H1 (cell line): ENCODE results near the gene EIF1B. TPM values are rescaled to one million over a fixed set of nuclear protein-coding genes. Genes with fewer than 3 reads are reported as not detected.

Source experiments
- BCL11A ChIP-seq, 2 experiments: IDR thresholded peaks; one replicate each; pipeline ENCODE4 v1.6.1; 2011; ENCODE audit warnings: low read depth in 2 of 2, low read length in 2 of 2, mild to moderate bottlenecking in 2 of 2
- PHF8 ChIP-seq: fragments of 200-600 bp; sonication (generic); conservative IDR thresholded peaks from 2 replicates; pipeline ENCODE4 v1.7.1; 2012; ENCODE audit warnings: low read depth, mild to moderate bottlenecking, inconsistent platforms, low read length, moderate library complexity
- POLR2AphosphoS5 ChIP-seq: IDR thresholded peaks from 2 replicates; pipeline ENCODE4 v1.6.1; 2011; ENCODE audit warnings: low read depth, low read length
- RAD21 ChIP-seq, 2 experiments: IDR thresholded peaks in 1 of 2; conservative IDR thresholded peaks in 1 of 2; 2 replicates each; pipeline ENCODE4 v1.6.1; 2011; ENCODE audit warnings: low read depth in 2 of 2, low read length in 2 of 2, improper control_type of control experiment in 1 of 2, inconsistent platforms in 1 of 2, mild to moderate bottlenecking in 1 of 2, moderate library complexity in 1 of 2
- SAP30 ChIP-seq: fragments of 300-600 bp; sonication (generic); IDR thresholded peaks from 2 replicates; pipeline ENCODE4 v1.7.1; 2012; ENCODE audit warnings: low read length, moderate library complexity, mild to moderate bottlenecking, inconsistent platforms; ENCODE audit not compliant: insufficient read depth, insufficient replicate concordance
- SUZ12 ChIP-seq: fragments of 200-600 bp; sonication (generic); IDR thresholded peaks from 2 replicates; pipeline ENCODE4 v1.6.1; 2012; ENCODE audit warnings: mild to moderate bottlenecking, inconsistent platforms, low read length, moderate library complexity, mixed read lengths
- TAF1 ChIP-seq: IDR thresholded peaks from 2 replicates; pipeline ENCODE4 v1.6.1; 2011; ENCODE audit warnings: mild to moderate bottlenecking, low read depth, low read length
- YY1 ChIP-seq: IDR thresholded peaks from 2 replicates; pipeline ENCODE4 v1.6.1; 2011; ENCODE audit warnings: low read depth, mild to moderate bottlenecking, low read length
- polyA plus RNA-seq, 7 experiments: library from polyadenylated mRNA; depleted of rRNA in 3 of 7; stranded (reverse) in 5 of 7; unstranded in 2 of 7; fragments of >200 nt in 5 of 7; fragments of 200-250 nt in 2 of 7; gene quantifications; 1 replicate in 5 of 7; 2 replicates in 1 of 7; 4 replicates in 1 of 7; pipeline versions ENCODE4 v1.2.1 to v1.2.3, GENCODE V29; 2011 to 2013; ENCODE audit warnings: missing spikeins in 2 of 7, mixed read lengths in 2 of 7
- total RNA-seq: library from RNA; stranded (reverse); fragmentation: NEBNext Ultra II Directional; extraction: Animal tissue kit (Norgen Biotek cat#: 25700); gene quantifications from 2 replicates; pipeline ENCODE4 v1.2.1, GENCODE V29; 2021

The EIF1B gene
- total and polyA plus RNA-seq, 2 of the 8 experiments (the other 6 are each of a cell fraction or from before 2014, with no cell fraction given), result 42.4 to 115 TPM

DNA sequence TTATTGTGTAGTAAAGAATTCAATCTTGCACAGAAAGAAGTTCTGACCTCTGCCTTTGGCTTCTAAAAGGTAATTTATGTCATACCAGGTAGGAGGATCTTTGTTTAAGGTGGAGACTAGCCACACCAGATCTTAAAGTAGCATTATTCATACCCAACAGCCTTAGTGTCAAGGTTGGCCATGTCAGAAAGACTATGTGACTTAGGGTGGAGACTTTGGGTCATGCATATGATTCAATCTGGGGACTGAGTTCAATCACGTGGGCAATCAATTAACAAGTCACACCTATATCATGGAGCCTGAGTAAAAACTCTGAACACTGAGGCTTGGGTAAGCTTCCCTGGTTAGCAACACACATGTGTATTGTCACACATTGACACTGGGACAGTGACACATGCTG lies 48.9 kb downstream of the EIF1B start (continued):
- TF ChIP-seq SAP30 (no peak), RAD21 (IDR thresholded peaks at IDR 0.05 in 1 of 2, conservative IDR thresholded peaks at IDR 0.05 in 1 of 2; ENCODE audit: low read depth in 2 of 2, low read length in 2 of 2) (no peak), POLR2AphosphoS5 (no peak), SUZ12 (no peak), YY1 (no peak), BCL11A (IDR thresholded peaks at IDR 0.05; ENCODE audit: low read depth in 2 of 2, low read length in 2 of 2) (no peak), TAF1 (no peak), PHF8 (no peak)

Other genes with a start within 250 kb of the EIF1B start
- 0.44 and 0.60 TPM in 2 replicates for gene ENTPD3, start 77.5 kb downstream of the EIF1B start, total RNA-seq
- gene ENTPD3, start 77.5 kb downstream of the EIF1B start, polyA plus RNA-seq (2011; rRNA removed), result 0.66 and 1.0 TPM in 2 replicates
- gene RPL14, start 147.6 kb downstream of the EIF1B start, total RNA-seq, result 2,341 and 2,363 TPM in 2 replicates
- 201 and 1,192 TPM in 2 replicates for gene RPL14, start 147.6 kb downstream of the EIF1B start, polyA plus RNA-seq (2011; rRNA removed)
- 7.0 and 8.2 TPM in 2 replicates for gene ZNF619, start 167.4 kb downstream of the EIF1B start, total RNA-seq
- 2.2 and 2.3 TPM in 2 replicates for gene ZNF619, start 167.4 kb downstream of the EIF1B start, polyA plus RNA-seq (2011; rRNA removed)
- gene ZNF620, start 196.3 kb downstream of the EIF1B start, total RNA-seq, result 20.2 and 21.4 TPM in 2 replicates
- gene ZNF620, start 196.3 kb downstream of the EIF1B start, polyA plus RNA-seq (2011; rRNA removed), result 5.1 and 5.3 TPM in 2 replicates
- gene ZNF621, start 215.3 kb downstream of the EIF1B start, total RNA-seq, result 15.4 and 15.8 TPM in 2 replicates
- gene ZNF621, start 215.3 kb downstream of the EIF1B start, polyA plus RNA-seq (2011; rRNA removed), result 9.4 and 10.9 TPM in 2 replicates